HepG2 (cell line): ENCODE data around the gene INHBA. TPM values are rescaled to one million over a fixed set of nuclear protein-coding genes. Genes with fewer than 3 reads are reported as not detected.
A peak's percentile ranks its signal among the peaks of the same experiment; 100 is the strongest.

Experiments
- ATAC-seq: fragments of 200-7000 bp; cut with Tn5 transposase; 3 replicates; pipeline ENCODE4 v1.9.1; 2020; ENCODE audit warnings: mild to moderate bottlenecking, moderate library complexity
- BruUV-seq: library from RNA; stranded (reverse); fragments of 400-500 nt; replicated peaks from 2 replicates; lab custom pipeline; 2021; lab: Mats Ljungman, UMichigan
- CTCF ChIA-PET: fragments of 300-600 bp; formaldehyde crosslinking; extraction: SDS; loops from one replicate; lab custom pipeline; 2021; ENCODE audit warnings: low total read pairs, inconsistent platforms, low intra/inter-chr PET ratio; lab: Yijun Ruan, JAX
- POLR2A ChIA-PET: fragments of 350-600 bp; sonication (Branson Sonifier 250); formaldehyde crosslinking; loops from one replicate; lab custom pipeline; 2020; ENCODE audit warnings: antibody characterized with exemption, inconsistent platforms; lab: Yijun Ruan, JAX
- DNase-seq: peaks from one replicate; pipeline ENCODE4 v3.0.0-alpha.2; 2015; ENCODE audit warnings: low spot score
- FAIRE-seq: peaks from 3 replicates; lab custom pipeline; 2011; peaks lifted over from hg19 to GRCh38; lab: Jason Lieb, UNC
- H2AFZ ChIP-seq: one replicate; pipeline ENCODE4 v1.6.1; 2011; ENCODE audit warnings: low read length, inconsistent platforms
- H3K27ac ChIP-seq: fragments of 300-600 bp; 3 replicates; pipeline ENCODE4 v1.8.0; 2011; ENCODE audit warnings: mixed run types, mild to moderate bottlenecking, mixed read lengths, low read length, inconsistent platforms; ENCODE audit not compliant: insufficient read depth; ENCODE audit errors: extremely low read length
- H3K27me3 ChIP-seq, 2 experiments: fragments of 200-600 bp in 1 of 2; 2 replicates in 1 of 2; 3 replicates in 1 of 2; pipeline versions ENCODE4 v1.6.0 to v1.8.0; 2011; ENCODE audit warnings: low read length in 2 of 2, mild to moderate bottlenecking in 2 of 2, moderate library complexity in 2 of 2, inconsistent platforms in 1 of 2; ENCODE audit not compliant: insufficient read depth in 2 of 2, control insufficient read depth in 1 of 2
- H3K36me3 ChIP-seq, 2 experiments: fragments of 200-600 bp in 1 of 2; replicated peaks in 1 of 2; 2 replicates in 1 of 2; 3 replicates in 1 of 2; pipeline versions ENCODE4 v1.5.1 to v1.8.0; 2011; ENCODE audit warnings: low read length in 2 of 2, inconsistent platforms in 1 of 2; ENCODE audit not compliant: insufficient read depth in 2 of 2, control insufficient read depth in 1 of 2
- H3K4me1 ChIP-seq: 2 replicates; pipeline ENCODE4 v1.5.1; 2012; ENCODE audit warnings: low read length, inconsistent platforms; ENCODE audit not compliant: insufficient read depth
- H3K4me2 ChIP-seq: 2 replicates; pipeline ENCODE4 v1.6.0; 2011; ENCODE audit warnings: low read depth, low read length, inconsistent platforms
- H3K4me3 ChIP-seq, 3 experiments: fragments of 200-600 bp in 1 of 3; sonication (generic), shearing (Covaris generic) in 1 of 3; replicated peaks in 1 of 3; 2 replicates each; pipeline ENCODE4 v1.5.1; 2011 to 2016; ENCODE audit warnings: low read length in 3 of 3, inconsistent platforms in 2 of 3, low read depth in 2 of 3, mild to moderate bottlenecking in 2 of 3, control low read depth in 1 of 3, mixed read lengths in 1 of 3; ENCODE audit not compliant: insufficient read depth in 1 of 3
- H3K79me2 ChIP-seq: one replicate; pipeline ENCODE4 v1.6.1; 2011; ENCODE audit warnings: low read length, inconsistent platforms; ENCODE audit not compliant: insufficient read depth
- H3K9ac ChIP-seq: 2 replicates; pipeline ENCODE4 v1.6.0; 2011; ENCODE audit warnings: mild to moderate bottlenecking, low read depth, low read length, inconsistent platforms; ENCODE audit not compliant: insufficient read depth
- H3K9me3 ChIP-seq: 2 replicates; pipeline ENCODE4 v1.5.1; 2012; ENCODE audit warnings: mild to moderate bottlenecking, low read length
- H4K20me1 ChIP-seq: 2 replicates; pipeline ENCODE4 v1.6.0; 2011; ENCODE audit warnings: inconsistent platforms, mild to moderate bottlenecking, low read length, moderate library complexity; ENCODE audit not compliant: insufficient read depth
- AHR ChIP-seq: IDR thresholded peaks from 2 replicates; pipeline ENCODE4 v1.6.1; 2018; ENCODE audit warnings: missing genetic modification reagents, missing compliant biosample characterization
- CENPX ChIP-seq: sonication (generic); formaldehyde crosslinking; IDR thresholded peaks from 2 replicates; pipeline ENCODE4 v1.9.0; 2021; ENCODE audit warnings: mild to moderate bottlenecking, missing genetic modification reagents, moderate library complexity
- CTCF ChIP-seq: sonication (generic); formaldehyde crosslinking; IDR thresholded peaks from 2 replicates; pipeline ENCODE4 v1.5.0; 2020; ENCODE audit warnings: mild to moderate bottlenecking, missing genetic modification reagents, moderate library complexity
- E2F1 ChIP-seq: sonication (generic); formaldehyde crosslinking; IDR thresholded peaks from 2 replicates; pipeline ENCODE4 v1.5.0; 2020; ENCODE audit warnings: missing genetic modification reagents
- STAG1 ChIP-seq: sonication (generic); formaldehyde crosslinking; IDR thresholded peaks from 2 replicates; pipeline ENCODE4 v1.4.0; 2020; ENCODE audit warnings: missing genetic modification reagents
- STAT5B ChIP-seq: sonication (generic); formaldehyde crosslinking; IDR thresholded peaks from 2 replicates; pipeline ENCODE4 v1.4.0; 2020; ENCODE audit warnings: missing genetic modification reagents
- TAF1 ChIP-seq: sonication (generic); formaldehyde crosslinking; IDR thresholded peaks from 2 replicates; pipeline ENCODE4 v1.4.0; 2020; ENCODE audit warnings: missing genetic modification reagents
- USF2 ChIP-seq, 2 experiments: sonication (generic) in 1 of 2; formaldehyde crosslinking in 1 of 2; IDR thresholded peaks; 2 replicates each; pipeline versions ENCODE4 v1.5.1 to v1.6.1; 2011 to 2020; ENCODE audit warnings: borderline replicate concordance in 1 of 2, low read depth in 1 of 2, low read length in 1 of 2, mild to moderate bottlenecking in 1 of 2, missing genetic modification reagents in 1 of 2, moderate library complexity in 1 of 2
- ZBTB44 ChIP-seq: sonication (generic); formaldehyde crosslinking; IDR thresholded peaks from 2 replicates; pipeline ENCODE4 v1.4.0; 2020; ENCODE audit warnings: missing genetic modification reagents
- ZFY ChIP-seq: sonication (generic); formaldehyde crosslinking; IDR thresholded peaks from 2 replicates; pipeline ENCODE4 v1.4.0; 2020; ENCODE audit warnings: missing genetic modification reagents
- ZKSCAN8 ChIP-seq: IDR thresholded peaks from 2 replicates; pipeline ENCODE4 v1.6.1; 2016; ENCODE audit warnings: borderline replicate concordance, missing genetic modification reagents, missing compliant biosample characterization
- ZNF256 ChIP-seq: sonication (generic); formaldehyde crosslinking; conservative IDR thresholded peaks from 2 replicates; pipeline ENCODE4 v1.4.0; 2020; ENCODE audit warnings: missing genetic modification reagents
- WGBS: methylation state at CpG from one replicate; pipeline ENCODE4 v1.1.6; 2017; ENCODE audit warnings: low lambda C conversion rate; 5-methylcytosine and 5-hydroxymethylcytosine counted together
- in situ Hi-C: cut with HindIII; loops from 2 replicates; pipeline ENCODE4 v1.10.0; 2017; ENCODE audit warnings: low pct_unique_long_range_greater_than_20kb; ENCODE audit not compliant: extremely low pct_ligation_motif_present
- intact Hi-C: fragments of 100-400 bp; cut with micrococcal nuclease; formaldehyde crosslinking; loops from one replicate; pipeline ENCODE4 v1.10.0; 2022; ENCODE audit not compliant: unreplicated experiment
- polyA plus RNA-seq, 8 experiments: library from polyadenylated mRNA; depleted of rRNA in 3 of 8; stranded (reverse) in 7 of 8; unstranded in 1 of 8; fragments of >200 nt; fragmentation: Illumina TruSeq in 4 of 8; extraction: Trizol in 4 of 8; gene quantifications; 2 replicates each; pipeline versions ENCODE4 v1.2.1 to v1.2.3, GENCODE V29; 2011 to 2016; ENCODE audit warnings: low read depth in 4 of 8, missing spikeins in 1 of 8, mixed read lengths in 1 of 8; ENCODE audit not compliant: insufficient read depth in 1 of 8
- total RNA-seq, 5 experiments: library from RNA; depleted of rRNA; stranded (reverse); fragments of >200 nt; fragmentation: Illumina TruSeq; extraction: Trizol; gene quantifications; 2 replicates each; pipeline ENCODE4 v1.2.3, GENCODE V29; 2016; ENCODE audit warnings: low read depth in 1 of 5

Gene INHBA
- total and polyA plus RNA-seq, 2 of the 13 experiments (the other 11 are each of a cell fraction or from before 2014, with no cell fraction given) = not detected

GRCh38 chr7:41715000-41715399 lies 12.1 kb upstream of the INHBA start (continued):
- no peak for TF ChIP-seq USF2 (IDR thresholded peaks at IDR 0.05; ENCODE audit: low read depth, low read length)
- TF ChIP-seq USF2 (CRISPR knock-in tag; IDR thresholded peaks at IDR 0.05; ENCODE audit: borderline replicate concordance) = no peak
- TF ChIP-seq E2F1 (CRISPR knock-in tag) = no peak
- no peak for TF ChIP-seq AHR (CRISPR knock-in tag)
- TF ChIP-seq ZKSCAN8 (CRISPR knock-in tag) = no peak
- TF ChIP-seq ZFY (CRISPR knock-in tag) = no peak
- no peak for TF ChIP-seq STAT5B (CRISPR knock-in tag)
- TF ChIP-seq ZNF256 (CRISPR knock-in tag) = no peak
- no peak for TF ChIP-seq CENPX (CRISPR knock-in tag)

- H3K36me3 ChIP-seq = no peaks in the 10 kb centered on the region
- no peaks in the 10 kb centered on the region for H4K20me1 ChIP-seq
- DNase-seq = peak; percentile 4
- H3K4me1 ChIP-seq = peaks cover under 1% of the 10 kb centered on the region; the same call in 1 of the 2 replicates
- no TSS peak for BruUV-seq
- no peaks in the 10 kb centered on the region; a peak in 1 of 5 replicates for H3K27me3 ChIP-seq
- no peak overlapping the region for H3K4me3 ChIP-seq
- H2AFZ ChIP-seq = no peak overlapping the region
- H3K9ac ChIP-seq = no peak overlapping the region
- H3K27ac ChIP-seq = no peak overlapping the region
- peak; percentile 24; the same call in 1 of the 2 replicates for TF ChIP-seq STAG1 (CRISPR knock-in tag)
- no peak for TF ChIP-seq TAF1
- peak; percentile 49 for TF ChIP-seq CTCF (CRISPR knock-in tag)
- TF ChIP-seq ZBTB44 (CRISPR knock-in tag) = no peak
- no peaks in the 10 kb centered on the region for H3K79me2 ChIP-seq
- ATAC-seq = peak; percentile 55; the same call in 2 of the 3 replicates
- in situ Hi-C loops (loop anchor here (25.0 kb wide), 1 partner anchor 1474 kb away; no protein-coding TSS in a partner anchor), intact Hi-C loops (no loop called here)
- ChIA-PET POLR2A (no interaction called here), CTCF (no interaction called here)
- H3K9me3 ChIP-seq = no peaks in the 10 kb centered on the region
- no peak overlapping the region for H3K4me2 ChIP-seq
- WGBS = 19% methylated on average over 10 of the region's 10 CpGs
- FAIRE-seq = no peak
These were observed 8.6 kb upstream of the INHBA start for GRCh38 chr7:41711283-41712064.
